ENCODE results near the gene MMP28. TPM values are rescaled to one million over a fixed set of nuclear protein-coding genes. Genes with fewer than 3 reads are reported as not detected.

Gene MMP28
- total and polyA plus RNA-seq, 2 of the 4 experiments (the other 2 are of a cell fraction): 0.18 TPM; not detected in 1

GRCh38 chr17:35778641-35779196 is 16.7 kb downstream of the MMP28 start:
- no peak overlapping the region for H2AFZ ChIP-seq (replicated peaks; ENCODE audit: low read length, poor library complexity)
- in situ Hi-C loops (cut with MboI; ENCODE audit: low sequenced_read_pairs) (no loop called here), intact Hi-C loops (cut with micrococcal nuclease) (no loop called here), dilution Hi-C loops (cut with HindIII; ENCODE audit: low sequenced_read_pairs, unreplicated experiment) (no loop called here)
- no peaks in the 10 kb centered on the region for H3K36me3 ChIP-seq (ENCODE audit: control insufficient read depth, insufficient read depth, low read length)
- H3K18ac ChIP-seq (ENCODE audit: low read depth, low read length): peak overlapping the region; percentile 48
- peak overlapping the region; percentile 7; the same call in 1 of the 2 replicates for H3K4me2 ChIP-seq (ENCODE audit: low read depth, low read length)
- peaks cover 16% of the 10 kb centered on the region for H3K9me1 ChIP-seq (ENCODE audit: insufficient read depth, low read length)
- no peak overlapping the region for H3K9ac ChIP-seq (ENCODE audit: low read depth, low read length)
- H2BK20ac ChIP-seq (ENCODE audit: low read depth, low read length): peak overlapping the region; percentile 96
- ChIA-PET CTCF (interaction anchor here (1.0 kb wide), 2 partner anchors 20 to 26 kb away, joined by 3 read pairs; no protein-coding TSS in a partner anchor), POLR2A (ENCODE audit: unreplicated experiment) (no interaction called here)
- no peaks in the 10 kb centered on the region for H4K20me1 ChIP-seq (ENCODE audit: insufficient read depth, low read length)
- peak overlapping the region; percentile 71 for H3K4ac ChIP-seq (ENCODE audit: low read depth, low read length)
- H4K5ac ChIP-seq (ENCODE audit: low read depth, low read length): no peak overlapping the region; the same call in 1 of the 2 replicates
- WGBS, 2 experiments (ENCODE audit: extremely low coverage in 2 of 2, insufficient read length in 1 of 2): 84% methylated on average over 10 of the region's 16 CpGs; no CpG with 5 or more reads in 1 of the 2 experiments
- peak overlapping the region; percentile 34; the same call in 1 of the 2 replicates for H3K14ac ChIP-seq (replicated peaks; ENCODE audit: low read depth, low read length)
- peak overlapping the region; percentile 63 for H4K91ac ChIP-seq (ENCODE audit: insufficient read depth, low read depth, low read length)
- H2AK5ac ChIP-seq (ENCODE audit: low read depth, low read length): peak overlapping the region; percentile 66
- no peaks in the 10 kb centered on the region for H3K9me3 ChIP-seq (ENCODE audit: control insufficient read depth, insufficient read depth, low read length)
- ATAC-seq (ENCODE audit: low read depth) (no peak), DNase-seq (no peak)
- H2AK9ac ChIP-seq (replicated peaks; ENCODE audit: low read depth, low read length, poor library complexity): peak overlapping the region; percentile 74
- no peak overlapping the region for H4K8ac ChIP-seq (ENCODE audit: low read depth in 2 of 2, low read length in 2 of 2)
- H3K4me3 ChIP-seq (ENCODE audit: insufficient read depth, low read depth, low read length): no peak overlapping the region
- H2BK5ac ChIP-seq (ENCODE audit: low read depth, low read length, poor library complexity, severe bottlenecking): no peak overlapping the region
- H3K56ac ChIP-seq (ENCODE audit: extremely low read depth, insufficient read depth, low read length): no peak overlapping the region
- peaks cover 29% of the 10 kb centered on the region for H3K4me1 ChIP-seq (ENCODE audit: control insufficient read depth, insufficient read depth, low read length)
- no TSS peak for BruUV-seq (replicated peaks)
- TF ChIP-seq RFX5 (IDR thresholded peaks at IDR 0.05; ENCODE audit: low read depth, low read length): no peak
- TF ChIP-seq, protein P1, sequence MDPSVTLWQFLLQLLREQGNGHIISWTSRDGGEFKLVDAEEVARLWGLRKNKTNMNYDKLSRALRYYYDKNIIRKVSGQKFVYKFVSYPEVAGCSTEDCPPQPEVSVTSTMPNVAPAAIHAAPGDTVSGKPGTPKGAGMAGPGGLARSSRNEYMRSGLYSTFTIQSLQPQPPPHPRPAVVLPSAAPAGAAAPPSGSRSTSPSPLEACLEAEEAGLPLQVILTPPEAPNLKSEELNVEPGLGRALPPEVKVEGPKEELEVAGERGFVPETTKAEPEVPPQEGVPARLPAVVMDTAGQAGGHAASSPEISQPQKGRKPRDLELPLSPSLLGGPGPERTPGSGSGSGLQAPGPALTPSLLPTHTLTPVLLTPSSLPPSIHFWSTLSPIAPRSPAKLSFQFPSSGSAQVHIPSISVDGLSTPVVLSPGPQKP (IDR thresholded peaks at IDR 0.05; ENCODE audit: borderline replicate concordance, low read depth, low read length): no peak
- TF ChIP-seq RAD21 (IDR thresholded peaks at IDR 0.05; ENCODE audit: low read length): no peak
- TF ChIP-seq MXI1 (IDR thresholded peaks at IDR 0.05; ENCODE audit: borderline replicate concordance, low read depth, low read length): no peak
- no peak for TF ChIP-seq RCOR1 (IDR thresholded peaks at IDR 0.05; ENCODE audit: insufficient replicate concordance, low read length)
- no peak for TF ChIP-seq FOS (IDR thresholded peaks at IDR 0.05; ENCODE audit: low read depth, low read length)
- TF ChIP-seq POLR2A (IDR thresholded peaks at IDR 0.05; ENCODE audit: low read depth, low read length): no peak
- TF ChIP-seq BHLHE40 (IDR thresholded peaks at IDR 0.05; ENCODE audit: low read depth, low read length): no peak
- TF ChIP-seq CTCF (conservative IDR thresholded peaks at IDR 0.05; ENCODE audit: low read depth, low read length): no peak
- peaks cover 32% of the 10 kb centered on the region for H3K27me3 ChIP-seq (ENCODE audit: control insufficient read depth, insufficient read depth, low read length)
- no peaks in the 10 kb centered on the region for H3K79me1 ChIP-seq (ENCODE audit: low read depth in 1 of 2, low read length in 2 of 2)
- H3K23ac ChIP-seq (ENCODE audit: low read depth, low read length): 0 out of 2 replicates have a peak overlapping the region, but pooled peaks have one; percentile 13
- H2BK15ac ChIP-seq (ENCODE audit: low read depth, low read length): peak overlapping the region; percentile 63; the same call in 2 of the 3 replicates
- H3K27ac ChIP-seq (ENCODE audit: insufficient read depth, low read length): peak overlapping the region; percentile 22; the same call in 1 of the 2 replicates
- peak overlapping the region; percentile 61 for H2BK120ac ChIP-seq (ENCODE audit: low read depth, low read length)

Data from IMR-90 (cell line).